GM23248 (cell line): ENCODE results near the gene SCN9A.

Experiments used
- EZH2 ChIP-seq: fragments of 200-600 bp; sonication (generic); IDR thresholded peaks from 2 replicates; pipeline ENCODE4 v1.6.1; 2018; ENCODE audit warnings: antibody characterized with exemption, mild to moderate bottlenecking; ENCODE audit not compliant: insufficient read depth, poor library complexity, severe bottlenecking
- EZH2phosphoT487 ChIP-seq: fragments of 200-600 bp; sonication (generic); IDR thresholded peaks from 2 replicates; pipeline ENCODE4 v1.6.1; 2018; ENCODE audit warnings: antibody characterized with exemption, moderate library complexity, mild to moderate bottlenecking, low read depth; ENCODE audit not compliant: insufficient read depth

- TF ChIP-seq EZH2phosphoT487 = no peak
- no peak for TF ChIP-seq EZH2
Measured at GRCh38 chr2:166380615-166381014, 4.9 kb upstream of the SCN9A start.
